ENCODE data around the gene SPSB3.

Gene SPSB3

GRCh38 chr16:1816396-1817275 lies 34.3 kb upstream of the SPSB3 start:
- H3K36me3 ChIP-seq (ENCODE audit: low read depth), result peaks cover 28% of the 10 kb centered on the region

GRCh38 chr16:1815461-1815860 lies 33.1 kb upstream of the SPSB3 start:
- Histone ChIP-seq H3K27ac (ENCODE audit: poor library complexity, severe bottlenecking) (no peak overlapping the region), H3K4me1 (ENCODE audit: insufficient read depth, poor library complexity, severe bottlenecking) (no peaks in the 10 kb centered on the region), H3K36me3 (ENCODE audit: low read depth) (peaks cover 28% of the 10 kb centered on the region), H3K4me3 (ENCODE audit: severe bottlenecking) (no peak overlapping the region), H3K9me3 (ENCODE audit: severe bottlenecking) (no peaks in the 10 kb centered on the region), H3K27me3 (ENCODE audit: insufficient read depth, poor library complexity, severe bottlenecking) (no peaks in the 10 kb centered on the region)
- no peak for TF ChIP-seq CTCF (IDR thresholded peaks at IDR 0.05; ENCODE audit: poor library complexity, severe bottlenecking)
- DNase-seq (ENCODE audit: low spot score) (no peak), ATAC-seq (ENCODE audit: low read depth) (no peak)

More at GRCh38 chr16:1816396-1817275, 34.3 kb upstream of the SPSB3 start:
- H3K27ac ChIP-seq (ENCODE audit: poor library complexity, severe bottlenecking), result no peak overlapping the region
- ATAC-seq (ENCODE audit: low read depth), result no peak
- no peak overlapping the region for H3K4me3 ChIP-seq (ENCODE audit: severe bottlenecking)
- H3K9me3 ChIP-seq (ENCODE audit: severe bottlenecking), result no peaks in the 10 kb centered on the region
- H3K4me1 ChIP-seq (ENCODE audit: insufficient read depth, poor library complexity, severe bottlenecking), result no peaks in the 10 kb centered on the region
- DNase-seq (ENCODE audit: low spot score), result no peak
- no peaks in the 10 kb centered on the region for H3K27me3 ChIP-seq (ENCODE audit: insufficient read depth, poor library complexity, severe bottlenecking)
- TF ChIP-seq CTCF (IDR thresholded peaks at IDR 0.05; ENCODE audit: poor library complexity, severe bottlenecking), result no peak

GRCh38 chr16:1812732-1813163 lies 30.4 kb upstream of the SPSB3 start:
- peak; percentile 76 for TF ChIP-seq CTCF (IDR thresholded peaks at IDR 0.05; ENCODE audit: poor library complexity, severe bottlenecking)
- no peaks in the 10 kb centered on the region for H3K27me3 ChIP-seq (ENCODE audit: insufficient read depth, poor library complexity, severe bottlenecking)
- ATAC-seq (ENCODE audit: low read depth), result peak; percentile 87
- no peaks in the 10 kb centered on the region for H3K4me1 ChIP-seq (ENCODE audit: insufficient read depth, poor library complexity, severe bottlenecking)
- H3K36me3 ChIP-seq (ENCODE audit: low read depth), result peaks cover 32% of the 10 kb centered on the region
- DNase-seq (ENCODE audit: low spot score), result peak; percentile 79
- no peak overlapping the region for H3K4me3 ChIP-seq (ENCODE audit: severe bottlenecking)
- H3K9me3 ChIP-seq (ENCODE audit: severe bottlenecking), result no peaks in the 10 kb centered on the region
- H3K27ac ChIP-seq (ENCODE audit: poor library complexity, severe bottlenecking), result no peak overlapping the region

GRCh38 chr16:1810536-1810935 lies 28.2 kb upstream of the SPSB3 start:
- Histone ChIP-seq H3K27ac (ENCODE audit: poor library complexity, severe bottlenecking) (no peak overlapping the region), H3K4me3 (ENCODE audit: severe bottlenecking) (no peak overlapping the region), H3K4me1 (ENCODE audit: insufficient read depth, poor library complexity, severe bottlenecking) (no peaks in the 10 kb centered on the region), H3K36me3 (ENCODE audit: low read depth) (peaks cover 47% of the 10 kb centered on the region), H3K9me3 (ENCODE audit: severe bottlenecking) (no peaks in the 10 kb centered on the region), H3K27me3 (ENCODE audit: insufficient read depth, poor library complexity, severe bottlenecking) (no peaks in the 10 kb centered on the region)
- no peak for ATAC-seq (ENCODE audit: low read depth)
- no peak for DNase-seq (ENCODE audit: low spot score)
- TF ChIP-seq CTCF (IDR thresholded peaks at IDR 0.05; ENCODE audit: poor library complexity, severe bottlenecking), result no peak

GRCh38 chr16:1810106-1810505 lies 27.7 kb upstream of the SPSB3 start:
- Histone ChIP-seq H3K27ac (ENCODE audit: poor library complexity, severe bottlenecking) (no peak overlapping the region), H3K27me3 (ENCODE audit: insufficient read depth, poor library complexity, severe bottlenecking) (no peaks in the 10 kb centered on the region), H3K4me1 (ENCODE audit: insufficient read depth, poor library complexity, severe bottlenecking) (no peaks in the 10 kb centered on the region), H3K4me3 (ENCODE audit: severe bottlenecking) (no peak overlapping the region), H3K9me3 (ENCODE audit: severe bottlenecking) (no peaks in the 10 kb centered on the region), H3K36me3 (ENCODE audit: low read depth) (peaks cover 43% of the 10 kb centered on the region)
- no peak for TF ChIP-seq CTCF (IDR thresholded peaks at IDR 0.05; ENCODE audit: poor library complexity, severe bottlenecking)
- no peak for DNase-seq (ENCODE audit: low spot score)
- no peak for ATAC-seq (ENCODE audit: low read depth)

Measured in RWPE2 (cell line).